GM21360 (cell line): Measurements from ENCODE around the gene TMC8.
"Not testable (repeated sequence)": the region's sequence is repeated elsewhere in the genome, so short reads cannot be mapped to it uniquely, and the experiment has no call there.

Source experiments
- ATAC-seq: cut with Tn5 transposase; IDR thresholded peaks from one replicate; pipeline ENCODE4 v1.9.1; 2021; ENCODE audit warnings: mild to moderate bottlenecking, moderate library complexity; ENCODE audit not compliant: unreplicated experiment

The TMC8 gene

DNA sequence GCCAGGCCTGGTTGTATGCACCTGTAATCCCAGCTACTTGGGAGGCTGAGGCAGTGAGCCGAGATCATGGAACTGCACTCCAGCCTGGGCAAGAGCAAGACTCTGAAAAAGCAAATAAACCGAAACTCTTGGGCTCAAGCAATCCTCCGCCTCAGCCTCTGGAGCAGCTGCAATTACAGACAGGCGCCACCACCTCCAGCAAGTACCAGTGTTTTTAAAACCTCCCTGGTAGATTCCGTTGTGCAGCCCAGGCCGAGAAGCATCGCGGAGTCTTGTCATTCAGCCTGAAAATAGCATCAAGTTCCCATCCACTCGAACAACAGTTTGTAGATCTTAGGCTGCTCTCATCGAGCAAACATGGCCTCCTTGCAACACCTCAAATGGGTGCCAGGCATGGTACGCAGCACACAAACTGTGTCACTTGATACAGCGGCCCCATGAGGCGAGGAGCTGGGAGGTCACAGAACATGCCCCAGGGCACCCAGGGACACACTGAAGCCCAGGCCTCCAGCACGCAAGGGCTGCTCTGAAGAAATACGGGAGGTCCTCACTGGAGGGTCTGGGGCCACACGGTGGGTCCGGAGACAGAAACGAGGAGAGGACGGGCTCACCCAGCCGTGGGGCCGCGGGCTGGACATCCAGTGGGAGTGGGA, 20.1 kb upstream of the TMC8 start:
- no peak for ATAC-seq

DNA sequence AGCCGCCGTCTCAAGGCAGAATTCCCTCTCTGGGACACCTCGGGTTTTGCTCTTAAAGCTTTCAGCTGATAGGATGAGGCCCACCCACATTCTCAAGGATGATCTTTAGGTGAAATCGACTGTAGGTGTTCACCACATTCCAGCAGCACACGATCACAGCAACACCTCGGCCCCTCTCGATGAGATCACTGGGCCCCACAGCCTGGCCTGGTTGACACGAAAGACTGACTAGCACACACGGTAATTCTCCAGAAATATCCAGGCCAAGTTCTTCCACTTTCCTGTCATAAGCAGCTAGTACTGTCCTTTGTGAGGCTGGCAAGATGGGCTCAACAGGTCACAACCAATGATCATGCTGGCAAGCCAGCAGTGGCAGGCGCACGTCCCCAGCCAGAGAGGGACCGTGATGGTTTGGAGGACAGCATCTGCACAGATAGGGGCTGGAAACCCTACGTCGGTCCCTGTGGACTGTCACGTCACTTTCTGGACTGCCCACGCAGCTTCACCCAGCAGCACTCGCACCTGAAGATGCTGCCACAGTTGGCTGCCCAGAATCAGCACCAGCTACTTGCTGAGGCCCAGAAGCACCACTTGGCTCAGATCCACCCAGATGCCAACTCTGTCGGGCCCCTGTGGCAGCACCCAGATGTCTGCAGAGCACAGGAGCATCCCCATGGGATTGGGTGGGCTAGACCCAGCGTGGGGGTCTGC, 19.4 kb upstream of the TMC8 start:
- ATAC-seq, result no peak

DNA sequence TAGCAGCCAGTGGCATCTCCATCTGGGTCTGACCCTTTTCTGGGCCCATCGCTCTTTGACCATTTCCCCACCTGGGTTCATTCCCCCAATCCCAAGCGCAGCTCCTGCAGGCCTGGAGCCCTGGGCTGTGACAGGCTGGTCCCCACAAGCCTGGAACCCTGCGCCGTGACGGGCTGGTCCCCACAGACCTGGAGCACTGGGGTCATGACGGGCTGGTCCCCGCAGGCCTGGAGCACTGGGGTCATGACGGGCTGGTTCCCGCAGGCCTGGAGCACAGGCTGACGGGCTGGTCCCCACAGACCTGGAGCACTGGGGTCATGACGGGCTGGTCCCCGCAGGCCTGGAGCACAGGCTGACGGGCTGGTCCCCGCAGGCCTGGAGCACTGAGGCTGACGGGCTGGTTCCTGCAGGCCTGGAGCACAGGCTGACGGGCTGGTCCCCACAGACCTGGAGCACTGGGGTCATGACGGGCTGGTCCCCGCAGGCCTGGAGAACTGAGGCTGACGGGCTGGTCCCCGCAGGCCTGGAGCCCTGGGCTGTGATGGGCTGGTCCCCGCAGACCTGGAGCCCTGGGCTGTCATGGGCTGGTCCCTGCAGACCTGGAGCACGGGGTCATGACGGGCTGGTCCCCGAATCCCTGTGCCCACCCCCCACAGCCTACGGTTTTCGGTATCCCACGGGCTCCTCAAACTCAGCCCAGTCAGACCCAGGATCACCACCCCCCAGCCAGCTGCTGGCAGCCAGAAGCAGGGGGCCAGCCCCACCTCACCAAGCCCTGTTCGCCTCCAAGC, 18.6 kb upstream of the TMC8 start:
- no peak for ATAC-seq

DNA sequence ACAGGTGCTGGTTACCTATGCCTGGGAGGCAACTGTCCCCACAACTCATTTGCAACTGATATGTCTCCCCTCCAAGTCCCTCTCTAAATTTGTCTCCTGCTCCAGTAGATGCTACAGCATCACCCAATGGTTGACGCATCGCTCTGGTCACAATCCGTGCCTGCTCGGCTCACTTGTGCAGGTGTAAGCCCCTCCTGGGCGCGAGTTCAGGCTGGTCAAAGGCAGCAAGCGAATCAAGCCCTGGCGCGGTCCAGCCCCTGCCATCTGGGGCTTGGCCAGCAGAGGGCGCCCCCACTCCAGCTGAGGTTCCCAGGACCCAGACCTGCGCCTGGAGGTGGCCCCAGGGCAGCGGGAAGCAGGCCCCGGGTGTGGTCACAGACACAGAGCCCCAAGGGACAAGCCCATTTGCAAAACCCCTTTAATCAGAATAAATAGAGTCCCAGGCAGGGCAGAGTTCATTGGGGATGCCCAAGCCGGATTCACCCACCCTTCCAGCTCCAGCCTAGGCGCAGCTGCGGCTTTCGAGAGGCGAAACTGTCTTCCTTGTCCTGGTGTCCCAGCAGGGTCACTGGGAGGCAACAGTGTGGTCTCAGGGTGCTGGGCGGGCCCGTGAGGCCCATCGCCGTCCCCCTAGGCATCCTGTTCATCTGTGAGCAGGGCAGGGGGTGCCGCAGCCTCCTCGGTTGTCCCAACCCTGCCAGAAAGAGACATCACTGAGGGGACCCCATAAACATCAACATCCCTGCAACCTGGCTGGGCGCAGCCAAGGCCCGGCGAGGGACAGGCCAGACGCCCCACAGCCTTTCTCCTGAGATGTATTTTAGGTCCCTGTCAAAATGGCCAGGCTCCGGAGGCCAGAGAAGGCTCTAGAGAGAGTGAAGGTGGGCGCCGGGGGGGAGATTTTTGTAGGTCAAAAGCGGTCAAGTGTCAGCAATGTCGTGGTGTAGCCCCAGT, 17.8 kb upstream of the TMC8 start:
- no peak for ATAC-seq

DNA sequence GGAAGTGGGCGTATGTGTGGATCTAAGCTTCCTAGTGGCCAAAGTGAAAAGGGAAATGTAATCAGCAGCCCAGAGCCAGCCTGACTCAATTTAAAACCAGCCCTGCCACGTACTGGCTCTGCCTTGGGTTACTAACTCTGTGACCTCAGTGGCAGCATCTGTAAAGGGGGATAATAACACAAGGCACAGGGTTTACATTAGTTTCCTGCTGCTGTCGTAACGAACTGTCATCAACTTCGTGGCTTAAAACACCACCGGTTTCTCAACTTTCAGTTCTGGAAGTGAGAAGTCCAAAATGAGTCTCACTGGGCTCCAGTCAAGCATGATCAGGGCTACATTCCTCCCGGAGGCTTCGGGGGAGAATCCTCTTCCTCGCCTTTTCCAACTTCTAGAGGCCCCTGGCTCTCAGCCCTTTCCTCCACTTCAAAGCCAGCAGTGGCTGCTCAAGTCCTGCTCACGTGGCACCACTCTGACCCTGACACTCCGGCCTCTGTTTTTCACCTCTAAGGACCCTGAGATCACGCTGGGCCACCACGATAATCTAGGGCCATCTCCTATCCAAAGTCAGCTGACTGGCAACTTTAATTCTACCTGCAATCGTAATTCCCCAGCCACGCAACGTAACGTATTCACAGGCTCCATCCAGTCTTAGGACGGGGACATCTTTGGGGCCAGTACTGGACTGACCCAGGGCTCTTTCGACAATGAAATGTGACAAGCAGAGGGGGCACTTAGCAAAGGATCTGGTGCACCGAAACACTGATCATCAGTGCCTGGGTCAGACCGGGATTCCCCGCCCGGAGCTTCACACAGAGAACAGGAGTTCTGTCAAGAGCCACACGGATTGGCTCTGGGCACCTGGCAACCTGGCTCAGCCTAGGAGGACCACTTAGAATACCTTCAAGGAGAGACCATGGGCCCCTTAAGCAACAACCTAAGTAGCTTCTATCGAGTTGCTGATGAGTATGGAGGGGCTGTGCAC, 16.5 kb upstream of the TMC8 start:
- no peak for ATAC-seq

DNA sequence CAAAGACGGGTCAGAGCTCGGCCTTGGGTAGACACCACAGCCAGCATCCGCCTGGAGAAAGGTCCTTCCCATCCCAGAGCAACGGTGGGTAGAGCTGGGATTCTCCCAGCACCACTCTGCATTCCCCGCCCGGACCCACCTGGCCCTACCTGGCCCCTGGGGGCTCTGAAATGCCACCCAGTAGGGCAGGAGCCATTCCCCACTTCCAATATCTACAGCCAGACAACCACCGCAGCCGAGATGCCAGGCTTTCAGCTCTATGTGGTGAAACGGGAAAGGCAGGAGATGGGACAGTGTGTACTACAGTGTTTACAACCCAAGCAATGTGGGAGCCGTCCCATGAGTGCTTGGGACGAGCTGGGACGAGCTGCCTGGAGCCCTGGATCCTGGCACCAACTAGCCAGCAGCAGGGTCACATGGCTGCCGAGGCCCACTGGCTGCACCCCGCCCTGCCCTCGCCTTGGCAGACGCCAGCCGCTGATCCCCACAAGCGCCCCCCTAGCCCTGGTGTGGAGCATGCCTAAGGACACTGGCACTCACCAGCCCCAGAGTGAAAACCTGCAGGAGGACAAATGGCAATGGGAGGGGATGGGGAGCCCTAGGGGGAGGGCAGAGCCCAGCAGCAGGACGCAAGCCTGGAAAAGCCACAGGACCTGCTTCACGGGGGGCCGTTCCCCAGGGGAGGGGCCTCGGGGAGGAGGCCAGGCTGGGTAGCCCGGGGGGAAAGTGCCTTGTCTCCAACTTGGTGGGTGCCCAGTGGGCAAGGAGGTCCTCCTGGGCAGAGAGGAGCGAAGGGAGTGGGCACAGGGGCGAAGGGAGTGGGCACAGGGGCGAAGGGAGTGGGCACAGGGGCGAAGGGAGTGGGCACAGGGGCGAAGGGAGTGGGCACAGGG, 15.5 kb upstream of the TMC8 start:
- no peak for ATAC-seq

DNA sequence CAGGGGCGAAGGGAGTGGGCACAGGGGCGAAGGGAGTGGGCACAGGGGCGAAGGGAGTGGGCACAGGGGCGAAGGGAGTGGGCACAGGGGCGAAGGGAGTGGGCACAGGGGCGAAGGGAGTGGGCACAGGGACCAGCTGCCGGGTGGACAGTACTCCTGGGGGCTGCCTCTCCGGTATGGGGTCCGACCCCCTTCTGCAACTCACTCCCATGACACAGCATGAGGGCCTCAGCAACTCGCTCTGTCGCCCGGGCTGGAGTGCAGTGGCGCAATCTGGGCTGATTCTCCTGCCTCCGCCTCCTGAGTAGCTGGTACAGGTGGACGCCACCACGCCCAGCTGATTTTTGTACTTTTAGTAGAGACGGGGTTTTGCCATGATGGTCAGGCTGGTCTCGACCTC, 14.8 kb upstream of the TMC8 start:
- not testable (repeated sequence) for ATAC-seq

DNA sequence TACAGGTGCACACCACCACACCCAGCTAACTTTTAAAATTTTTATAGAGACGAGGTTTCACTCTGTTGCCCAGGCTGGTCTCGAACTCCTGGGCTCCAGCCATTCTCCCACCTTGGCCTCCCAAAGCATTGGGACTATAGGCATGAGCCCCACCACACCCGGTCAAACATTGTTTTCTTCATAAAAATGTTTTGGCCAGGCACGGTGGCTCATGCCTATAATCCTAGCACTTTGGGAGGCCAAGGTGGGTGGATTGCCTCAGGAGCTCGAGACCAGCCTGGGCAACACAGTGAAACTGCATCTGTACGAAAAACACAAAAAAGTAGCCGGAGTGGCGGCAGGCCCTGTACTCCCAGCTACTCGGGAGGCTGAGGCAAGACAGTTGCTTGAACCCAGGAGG, 14.2 kb upstream of the TMC8 start:
- ATAC-seq, result no peak

DNA sequence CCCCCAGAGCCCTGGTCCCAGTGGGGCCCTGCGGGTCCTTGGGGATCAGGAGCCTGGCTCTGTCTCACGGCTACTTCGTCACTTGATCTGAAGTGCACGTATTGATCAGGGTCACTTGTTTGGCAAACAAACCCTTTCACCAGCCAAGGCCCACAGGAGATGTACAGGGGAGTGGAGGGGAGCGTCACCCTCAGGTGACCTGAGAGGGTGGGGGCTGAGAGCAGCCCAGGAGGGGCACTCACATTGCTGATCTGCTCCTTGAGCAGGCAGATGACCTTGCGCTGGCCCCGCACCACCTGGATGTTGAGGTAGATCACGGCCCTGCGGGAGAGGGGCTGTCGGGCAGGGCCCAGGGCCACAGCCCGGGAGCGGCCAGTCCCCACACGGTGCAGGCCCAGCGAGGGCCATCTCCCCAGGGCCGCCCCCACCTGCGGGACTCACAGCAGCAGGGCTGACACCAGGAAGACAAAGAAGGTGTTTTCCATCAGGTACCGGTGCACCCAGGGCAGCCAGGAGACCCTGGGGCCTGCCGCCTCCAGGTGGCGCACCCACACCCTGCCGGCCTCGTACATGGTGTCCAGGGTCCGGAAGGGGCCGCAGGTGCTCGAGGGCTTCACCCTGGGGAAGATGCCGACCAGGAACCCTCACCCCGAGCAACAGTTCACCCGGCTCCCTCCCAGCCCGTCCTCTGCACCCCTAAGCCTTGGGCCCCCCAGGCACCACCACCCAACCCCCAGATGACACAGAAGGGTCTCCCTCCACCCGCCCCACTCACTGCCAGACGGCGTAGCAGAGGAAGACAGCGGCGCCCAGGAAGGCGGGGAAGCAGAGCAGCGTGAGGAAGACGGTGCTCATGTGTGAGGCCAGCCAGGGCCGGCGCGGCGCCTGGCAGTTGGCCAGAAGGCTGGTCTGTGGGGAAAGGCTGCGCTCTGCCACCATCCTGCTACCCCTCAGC, 13.3 kb upstream of the TMC8 start:
- ATAC-seq, result no peak

DNA sequence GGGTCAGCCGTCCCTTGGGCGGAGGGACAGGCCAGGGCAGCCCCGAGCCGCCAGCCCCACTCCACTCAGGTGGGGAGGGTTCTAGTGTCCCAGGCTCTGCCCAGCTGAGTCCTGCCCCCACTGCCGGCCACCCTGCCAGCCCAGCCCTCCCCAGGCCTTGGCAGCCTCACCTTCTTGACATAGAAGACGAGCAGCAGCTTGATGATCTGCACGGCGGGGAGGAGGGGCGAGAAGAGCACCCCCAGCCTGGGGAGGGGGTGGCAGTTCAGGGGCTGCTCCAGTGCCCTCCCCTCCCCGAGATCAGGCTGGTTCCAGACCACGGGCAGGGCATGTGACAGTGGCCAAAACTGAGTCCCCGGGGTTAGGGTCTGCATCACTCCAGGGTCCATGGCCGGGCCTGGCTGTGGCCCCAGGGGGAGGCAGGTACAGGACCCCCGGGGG, 11.8 kb upstream of the TMC8 start:
- ATAC-seq, result no peak

DNA sequence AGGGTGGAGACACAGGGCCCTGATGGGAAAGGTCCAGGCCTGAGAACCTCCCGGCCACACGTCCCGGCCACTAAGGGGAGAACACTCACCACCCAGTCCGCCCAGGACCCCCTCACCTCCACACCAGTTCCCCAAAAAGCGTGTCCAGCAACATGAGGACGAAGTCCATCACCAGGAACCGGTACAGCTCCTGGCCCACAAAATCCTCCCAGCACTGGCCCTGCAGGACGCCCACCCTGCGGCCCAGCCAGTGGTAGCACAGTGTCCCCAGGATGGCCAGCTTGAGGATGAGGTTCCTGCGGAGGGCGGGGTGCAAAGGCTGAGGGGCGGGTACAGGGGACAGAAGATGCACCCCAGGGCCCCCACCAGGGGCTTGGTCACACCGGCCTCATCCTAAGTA, 10.0 kb upstream of the TMC8 start:
- ATAC-seq, result no peak

DNA sequence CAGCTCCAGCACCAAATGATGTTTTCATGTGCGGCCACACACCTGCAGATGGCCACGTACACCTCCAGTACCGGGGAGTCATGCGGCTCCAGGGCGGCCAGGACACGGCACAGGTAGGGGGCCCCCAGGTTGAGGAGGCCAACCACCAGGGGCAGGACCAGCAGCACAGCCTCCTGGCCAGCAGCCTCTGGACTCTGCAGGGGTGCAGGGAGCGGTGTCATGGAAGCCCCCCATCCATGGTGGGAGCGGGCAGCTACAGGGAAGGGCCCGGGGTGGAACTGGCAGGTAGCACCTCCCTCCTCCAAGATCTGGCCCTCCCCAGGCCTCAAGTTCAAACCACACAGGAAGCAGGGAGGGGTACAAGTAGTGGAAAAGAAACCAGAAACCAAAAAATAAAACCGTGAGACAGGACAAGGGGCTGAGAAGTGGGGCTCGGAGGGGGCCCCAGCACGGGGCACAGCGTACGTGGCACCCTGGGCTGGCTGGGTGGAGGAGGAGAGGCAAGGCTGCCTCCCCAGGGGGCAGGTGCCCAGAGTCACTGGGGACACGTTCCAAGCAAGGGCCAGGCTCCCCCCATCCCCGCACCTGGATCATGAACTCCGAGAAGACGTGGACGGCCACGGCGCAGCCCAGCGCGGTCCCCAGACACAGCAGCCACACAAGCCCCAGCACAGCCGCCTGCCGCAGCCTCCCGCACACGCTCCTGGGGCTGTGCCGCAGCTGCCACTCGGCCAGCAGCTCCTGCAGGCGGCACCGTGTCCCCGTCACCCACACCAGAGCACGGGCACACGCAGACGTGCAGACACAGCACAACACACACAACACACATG, 9.4 kb upstream of the TMC8 start:
- no peak for ATAC-seq

DNA sequence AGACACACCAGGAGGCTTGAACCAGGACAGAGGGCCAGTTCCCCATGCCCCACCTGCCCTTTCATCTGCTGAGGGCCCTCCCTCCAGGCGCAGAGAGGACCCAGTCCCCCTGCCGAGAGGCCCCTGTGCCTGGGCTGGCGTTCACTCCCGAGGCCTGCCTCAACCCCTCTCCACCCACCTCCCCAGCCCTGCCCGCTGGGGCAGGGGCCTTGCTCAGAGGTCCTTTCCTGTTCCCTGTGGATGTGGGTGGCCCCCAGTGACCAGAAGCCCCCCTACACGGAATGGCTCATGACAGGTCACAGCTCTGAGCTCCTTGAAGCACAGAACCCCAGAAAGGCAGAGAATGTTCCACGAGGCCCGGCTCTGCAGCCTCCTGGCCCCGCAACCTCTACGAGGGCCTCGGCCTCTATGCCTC, 8.8 kb upstream of the TMC8 start:
- ATAC-seq, result no peak

DNA sequence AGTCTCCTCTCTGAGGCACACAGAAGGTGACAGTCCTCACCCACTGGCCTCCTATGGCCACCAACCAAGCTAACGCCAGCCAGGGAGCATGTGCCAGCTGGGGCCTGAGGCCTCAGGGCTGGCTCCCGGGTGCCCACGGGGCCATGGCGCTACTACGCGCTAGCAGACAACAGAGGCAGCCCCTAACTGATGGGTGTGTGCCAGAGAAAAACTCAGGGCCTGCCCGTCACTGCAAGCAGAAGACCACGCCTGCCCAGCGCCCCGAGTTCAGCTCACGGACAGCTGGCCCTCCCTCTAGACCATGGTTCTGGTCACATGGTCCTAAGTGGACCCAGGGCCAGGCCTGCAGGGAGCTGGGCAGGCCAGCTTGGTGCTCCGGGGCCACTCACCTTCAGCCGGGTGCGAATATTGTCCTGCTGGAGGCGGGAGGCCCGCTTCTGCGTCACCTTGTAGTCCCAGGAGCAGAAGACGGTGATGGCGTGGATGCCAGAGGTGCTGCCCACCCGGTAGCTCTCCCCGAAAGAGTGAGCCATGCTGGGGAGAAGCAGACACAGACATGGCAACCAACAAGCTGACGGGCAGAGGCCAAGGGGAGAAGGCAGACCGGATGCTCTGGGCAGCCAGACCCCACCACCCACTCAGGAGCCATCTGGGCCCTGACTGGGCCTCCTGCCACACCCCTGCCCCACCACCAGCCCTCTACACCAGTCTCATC, 8.2 kb upstream of the TMC8 start:
- ATAC-seq, result no peak

DNA sequence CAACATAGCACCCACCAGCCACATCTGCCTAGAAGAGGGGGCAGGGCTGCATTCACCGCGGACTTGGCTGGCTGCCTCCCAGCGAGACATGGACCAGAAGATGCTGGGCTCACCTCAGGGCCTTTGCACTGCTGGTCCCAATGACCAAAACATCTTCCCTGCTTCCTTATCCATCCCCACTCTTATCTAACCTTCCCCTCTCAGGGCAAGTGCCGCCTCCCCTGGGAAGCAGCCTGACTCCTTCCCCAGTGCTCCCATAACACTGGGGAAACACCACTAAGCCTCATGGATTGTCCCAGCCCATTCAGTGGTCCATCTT, 7.7 kb upstream of the TMC8 start:
- ATAC-seq, result no peak

DNA sequence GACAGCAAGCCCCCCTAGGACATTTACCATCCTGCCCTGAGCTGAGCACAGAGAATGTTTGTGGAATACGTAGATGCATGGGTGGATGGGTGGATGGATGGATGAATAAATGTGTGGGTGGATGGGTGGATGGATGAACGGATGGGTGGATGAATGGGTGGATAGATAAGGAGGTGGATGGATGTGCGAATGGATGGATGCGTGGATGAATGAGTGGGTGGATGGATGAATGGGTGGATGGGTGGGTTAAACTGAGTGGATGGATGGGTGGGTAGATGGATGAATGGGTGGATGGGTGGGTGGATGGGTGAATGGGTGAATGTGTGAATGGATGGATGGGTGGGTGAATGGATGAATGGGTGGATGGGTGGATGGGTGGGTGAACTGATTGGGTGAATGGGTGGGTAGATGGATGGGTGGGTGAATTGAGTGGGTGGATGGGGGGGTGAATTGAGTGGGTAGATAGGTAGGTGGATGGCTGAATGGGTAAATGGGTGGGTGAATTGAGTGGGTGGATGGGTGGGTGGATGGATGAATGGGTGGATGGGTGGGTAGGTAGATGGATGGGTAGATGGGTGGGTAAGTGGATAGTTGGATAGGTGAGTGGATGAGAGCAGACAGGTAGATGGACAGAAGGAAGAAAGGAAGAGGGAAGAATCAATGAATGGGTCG, 7.2 kb upstream of the TMC8 start:
- ATAC-seq, result no peak
